ENCODE data around the gene PPP1R14C. TPM values are rescaled to one million over a fixed set of nuclear protein-coding genes. Genes with fewer than 3 reads are reported as not detected.

PPP1R14C gene
- total RNA-seq, 1 experiment from 2014 or later: not detected

GRCh38 chr6:150202934-150203333 lies 60.1 kb downstream of the PPP1R14C start:
- no peak for DNase-seq
- peaks cover under 1% of the 10 kb centered on the region; the same call in 1 of the 2 replicates for H3K4me1 ChIP-seq
- H3K9me3 ChIP-seq (replicated peaks): no peaks in the 10 kb centered on the region
- H3K4me3 ChIP-seq: no peak overlapping the region
- no peak overlapping the region for H3K27ac ChIP-seq
- H3K36me3 ChIP-seq: no peaks in the 10 kb centered on the region
- no peaks in the 10 kb centered on the region for H3K27me3 ChIP-seq

DNA sequence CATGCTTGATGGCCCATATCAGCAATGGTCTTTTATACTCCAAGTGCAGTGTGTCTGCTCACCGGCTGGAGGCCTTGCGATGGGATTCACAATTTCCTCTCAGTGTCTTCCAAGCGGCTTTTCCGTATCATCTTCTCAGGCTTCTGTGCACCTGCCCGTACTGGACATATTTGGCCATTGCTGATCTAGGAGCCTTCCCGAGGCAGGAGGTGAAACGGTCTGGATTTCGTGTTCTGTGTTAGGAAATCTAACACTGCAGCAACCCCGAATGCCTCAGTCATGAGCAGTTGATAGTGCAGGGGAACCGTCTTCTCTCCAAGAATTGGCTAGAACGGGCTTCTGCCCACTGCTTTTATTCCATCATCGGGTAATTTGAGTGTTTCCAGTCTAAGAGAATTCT lies 60.5 kb downstream of the PPP1R14C start:
- Histone ChIP-seq H3K36me3 (no peaks in the 10 kb centered on the region), H3K4me1 (peaks cover 5% of the 10 kb centered on the region; the same call in 1 of the 2 replicates), H3K27ac (no peak overlapping the region), H3K27me3 (no peaks in the 10 kb centered on the region), H3K4me3 (no peak overlapping the region), H3K9me3 (replicated peaks) (no peaks in the 10 kb centered on the region)
- no peak for DNase-seq

GRCh38 chr6:150203871-150204545 lies 61.2 kb downstream of the PPP1R14C start:
- no peak overlapping the region for H3K4me3 ChIP-seq
- H3K4me1 ChIP-seq: peaks cover 12% of the 10 kb centered on the region
- no peak for DNase-seq
- no peaks in the 10 kb centered on the region for H3K36me3 ChIP-seq
- H3K27me3 ChIP-seq: no peaks in the 10 kb centered on the region
- no peak overlapping the region for H3K27ac ChIP-seq
- no peaks in the 10 kb centered on the region for H3K9me3 ChIP-seq (replicated peaks)

GRCh38 chr6:150204705-150205472 lies 62.0 kb downstream of the PPP1R14C start:
- Histone ChIP-seq H3K4me3 (no peak overlapping the region), H3K9me3 (replicated peaks) (no peaks in the 10 kb centered on the region), H3K27me3 (no peaks in the 10 kb centered on the region), H3K27ac (no peak overlapping the region), H3K4me1 (peaks cover 16% of the 10 kb centered on the region), H3K36me3 (no peaks in the 10 kb centered on the region)
- no peak for DNase-seq

- H3K27me3 ChIP-seq: no peaks in the 10 kb centered on the region
- no peak overlapping the region for H3K4me3 ChIP-seq
- H3K27ac ChIP-seq: no peak overlapping the region
- DNase-seq: peak in 1 of 2 experiments; percentile 24
- H3K36me3 ChIP-seq: no peaks in the 10 kb centered on the region
- peaks cover 16% of the 10 kb centered on the region for H3K4me1 ChIP-seq
- no peaks in the 10 kb centered on the region for H3K9me3 ChIP-seq (replicated peaks)
Observed at GRCh38 chr6:150207931-150208570, 65.2 kb downstream of the PPP1R14C start.

- Histone ChIP-seq H3K36me3 (no peaks in the 10 kb centered on the region), H3K4me1 (peaks cover 16% of the 10 kb centered on the region), H3K27me3 (no peaks in the 10 kb centered on the region), H3K27ac (no peak overlapping the region), H3K4me3 (no peak overlapping the region), H3K9me3 (replicated peaks) (no peaks in the 10 kb centered on the region)
- DNase-seq: peak in 1 of 2 experiments; percentile 42
Observed at GRCh38 chr6:150208611-150209352, 65.9 kb downstream of the PPP1R14C start.

DNA sequence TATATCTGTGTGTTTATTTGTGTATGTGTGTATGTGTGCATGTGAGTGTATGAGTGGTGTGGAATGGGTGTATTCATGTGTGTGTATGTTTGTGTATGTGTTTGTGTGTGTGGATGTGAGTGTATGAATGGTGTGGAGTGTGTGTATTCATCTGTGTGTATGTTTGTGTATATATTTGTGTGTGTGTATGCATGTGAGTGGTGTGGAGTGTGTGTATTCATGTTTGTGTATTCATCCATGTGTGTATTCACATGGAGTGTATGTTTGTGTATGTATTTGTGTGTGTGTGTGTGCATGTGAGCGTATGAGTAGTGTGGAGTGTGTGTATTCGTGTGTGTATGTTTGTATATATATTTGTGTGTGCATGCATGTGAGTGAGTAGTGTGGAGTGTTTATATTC lies 66.6 kb downstream of the PPP1R14C start:
- DNase-seq: no peak
- Histone ChIP-seq H3K36me3 (no peaks in the 10 kb centered on the region), H3K27ac (no peak overlapping the region), H3K4me3 (no peak overlapping the region), H3K4me1 (peaks cover 16% of the 10 kb centered on the region), H3K9me3 (replicated peaks) (no peaks in the 10 kb centered on the region), H3K27me3 (no peaks in the 10 kb centered on the region)

DNA sequence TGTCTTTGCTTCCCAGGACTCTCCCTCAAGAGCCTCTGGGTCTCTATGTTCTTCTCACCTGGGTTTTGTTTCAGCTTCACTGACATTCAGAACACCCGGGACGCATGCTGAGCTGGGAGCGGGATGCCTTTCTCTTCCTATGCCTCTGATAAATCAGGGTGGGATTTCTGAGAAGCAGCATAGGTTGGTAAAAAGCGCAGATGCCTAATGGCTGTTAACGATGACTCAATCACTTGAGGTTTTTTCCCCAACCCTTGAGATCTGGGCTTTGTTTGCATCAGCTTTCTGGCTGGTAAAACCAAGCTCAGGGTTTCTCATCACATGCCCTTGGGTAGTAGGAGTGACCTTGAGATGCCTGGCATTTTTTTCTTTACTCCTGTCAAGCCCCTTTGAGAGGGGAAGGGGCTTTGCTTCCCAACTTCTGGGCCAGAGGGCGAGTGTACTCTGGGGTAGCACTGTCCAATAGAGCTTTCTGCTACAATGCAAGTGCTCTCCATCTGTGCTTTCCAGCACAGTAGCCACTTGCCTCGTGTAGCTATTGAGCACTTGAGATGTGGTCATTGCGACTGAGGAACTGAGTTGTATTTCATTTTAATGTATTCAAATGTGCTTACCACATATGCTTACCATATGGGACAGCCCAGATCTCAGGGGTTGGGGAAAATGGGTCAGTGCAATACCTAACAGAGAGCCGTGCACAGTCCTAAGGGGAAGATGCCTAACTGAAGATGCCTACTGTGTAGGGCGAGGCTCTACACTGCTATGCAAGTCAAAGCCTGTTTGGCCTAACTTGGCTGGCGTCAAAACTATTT lies 69.1 kb downstream of the PPP1R14C start:
- H3K9me3 ChIP-seq (replicated peaks): no peaks in the 10 kb centered on the region
- no peak overlapping the region for H3K27ac ChIP-seq
- H3K27me3 ChIP-seq: no peaks in the 10 kb centered on the region
- no peak for DNase-seq
- no peaks in the 10 kb centered on the region for H3K36me3 ChIP-seq
- no peak overlapping the region for H3K4me3 ChIP-seq
- H3K4me1 ChIP-seq: peaks cover 16% of the 10 kb centered on the region

GRCh38 chr6:150212778-150213177 lies 69.9 kb downstream of the PPP1R14C start:
- Histone ChIP-seq H3K9me3 (replicated peaks) (no peaks in the 10 kb centered on the region), H3K27ac (no peak overlapping the region), H3K36me3 (no peaks in the 10 kb centered on the region), H3K4me1 (peaks cover 16% of the 10 kb centered on the region), H3K27me3 (no peaks in the 10 kb centered on the region), H3K4me3 (no peak overlapping the region)
- DNase-seq: no peak

DNA sequence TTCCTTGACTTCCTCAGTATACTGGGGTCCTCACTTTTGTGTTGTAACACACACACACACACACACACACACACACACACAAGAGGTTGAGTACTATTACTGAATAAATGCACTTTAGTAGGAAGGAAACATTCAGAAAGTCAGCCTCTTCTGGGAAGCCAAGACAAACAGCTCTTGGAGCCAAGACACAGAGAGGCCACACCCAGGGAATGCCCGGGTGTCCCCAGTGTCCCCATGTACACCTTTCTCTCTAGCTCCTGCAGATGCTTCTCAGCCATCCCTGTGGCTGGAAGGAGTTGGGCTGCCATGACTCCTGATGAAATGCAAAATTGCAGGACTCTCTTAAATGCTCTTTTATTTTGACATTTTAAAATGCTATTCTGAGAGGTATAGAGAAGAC lies 70.5 kb downstream of the PPP1R14C start:
- no peak for DNase-seq
- no peaks in the 10 kb centered on the region for H3K36me3 ChIP-seq
- H3K27ac ChIP-seq: no peak overlapping the region
- peaks cover 12% of the 10 kb centered on the region for H3K4me1 ChIP-seq
- H3K27me3 ChIP-seq: no peaks in the 10 kb centered on the region
- no peaks in the 10 kb centered on the region for H3K9me3 ChIP-seq (replicated peaks)
- H3K4me3 ChIP-seq: no peak overlapping the region

- Histone ChIP-seq H3K36me3 (no peaks in the 10 kb centered on the region), H3K4me1 (peaks cover 1% of the 10 kb centered on the region; the same call in 1 of the 2 replicates), H3K9me3 (replicated peaks) (no peaks in the 10 kb centered on the region), H3K27me3 (no peaks in the 10 kb centered on the region), H3K4me3 (no peak overlapping the region), H3K27ac (no peak overlapping the region)
- DNase-seq: no peak
Observed at GRCh38 chr6:150214310-150214709, 71.5 kb downstream of the PPP1R14C start.

- H3K36me3 ChIP-seq: no peaks in the 10 kb centered on the region
Observed at GRCh38 chr6:150220634-150221551, 78.0 kb downstream of the PPP1R14C start.

DNA sequence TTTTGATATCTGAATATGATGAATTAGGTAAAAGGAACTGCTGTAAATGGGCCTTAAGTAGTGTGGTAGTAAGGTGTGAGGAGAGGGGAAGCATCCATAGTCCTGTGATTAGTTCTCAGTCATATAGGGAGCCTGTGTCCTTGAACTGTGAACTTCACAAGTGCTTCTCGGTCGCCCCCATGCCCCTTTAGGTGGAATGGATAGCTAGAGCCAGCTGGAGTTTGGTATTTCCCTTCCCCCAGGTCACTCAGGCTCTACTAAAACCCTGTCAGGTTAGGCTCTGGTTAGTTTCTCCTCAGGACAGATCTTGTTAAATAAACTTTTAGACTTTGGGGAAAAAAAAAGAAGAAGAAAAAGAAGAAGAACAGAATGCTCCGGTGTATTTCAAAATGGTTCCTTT lies 82.0 kb downstream of the PPP1R14C start:
- no peaks in the 10 kb centered on the region for H3K9me3 ChIP-seq (replicated peaks)
- H3K4me3 ChIP-seq: no peak overlapping the region
- H3K36me3 ChIP-seq: no peaks in the 10 kb centered on the region
- H3K27me3 ChIP-seq: no peaks in the 10 kb centered on the region
- H3K4me1 ChIP-seq: no peaks in the 10 kb centered on the region
- DNase-seq: no peak
- H3K27ac ChIP-seq: no peak overlapping the region

More at GRCh38 chr6:150220634-150221551, 78.0 kb downstream of the PPP1R14C start:
- DNase-seq: no peak
- no peaks in the 10 kb centered on the region for H3K4me1 ChIP-seq
- H3K27ac ChIP-seq: no peak overlapping the region
- H3K4me3 ChIP-seq: no peak overlapping the region
- no peaks in the 10 kb centered on the region for H3K27me3 ChIP-seq
- no peaks in the 10 kb centered on the region for H3K9me3 ChIP-seq (replicated peaks)

All from SJCRH30 (cell line).